Common myeloid progenitor, CD34-positive (primary cell): ENCODE results near the gene LAMP2.
A peak's percentile ranks its signal among the peaks of the same experiment; 100 is the strongest.

ENCODE experiments used
- CTCF ChIA-PET: fragments of 350-600 bp; sonication (Branson Sonifier 250); formaldehyde crosslinking; loops from one replicate; lab custom pipeline; 2021; ENCODE audit warnings: antibody characterized with exemption; lab: Charles Lee
- POLR2A ChIA-PET: fragments of 350-600 bp; sonication (Branson Sonifier 250); formaldehyde crosslinking; loops from one replicate; lab custom pipeline; 2021; ENCODE audit warnings: antibody characterized with exemption; lab: Charles Lee
- DNase-seq, 3 donors: peaks; one replicate each; pipeline versions ENCODE4 v3.0.0 to v3.0.0-alpha.2; 2013
- H3K27ac ChIP-seq, 2 experiments: 1 replicate in 1 of 2; 2 replicates in 1 of 2; pipeline ENCODE4 v1.7.0; 2013; ENCODE audit warnings: inconsistent platforms in 2 of 2, low read length in 2 of 2, mild to moderate bottlenecking in 2 of 2, low read depth in 1 of 2, moderate library complexity in 1 of 2; ENCODE audit not compliant: severe bottlenecking in 2 of 2, insufficient read depth in 1 of 2, poor library complexity in 1 of 2
- H3K27me3 ChIP-seq, 5 experiments: replicated peaks in 2 of 5; 1 replicate in 3 of 5; 2 replicates in 2 of 5; pipeline versions ENCODE4 v1.6.1 to v1.7.0; 2013; ENCODE audit warnings: low read length in 4 of 5, mild to moderate bottlenecking in 2 of 5, moderate library complexity in 2 of 5, inconsistent platforms in 1 of 5; ENCODE audit not compliant: insufficient read depth in 5 of 5, control insufficient read depth in 4 of 5
- H3K36me3 ChIP-seq, 4 experiments: 1 replicate in 2 of 4; 2 replicates in 2 of 4; pipeline versions ENCODE4 v1.6.1 to v1.7.0; 2013; ENCODE audit warnings: low read length in 3 of 4, control low read depth in 1 of 4, mild to moderate bottlenecking in 1 of 4; ENCODE audit not compliant: control insufficient read depth in 4 of 4, insufficient read depth in 4 of 4
- H3K4me1 ChIP-seq, 4 experiments: 1 replicate in 3 of 4; 2 replicates in 1 of 4; pipeline versions ENCODE4 v1.6.1 to v1.7.1; 2013; ENCODE audit warnings: low read length in 3 of 4, mild to moderate bottlenecking in 3 of 4, control low read depth in 1 of 4, inconsistent platforms in 1 of 4, moderate library complexity in 1 of 4; ENCODE audit not compliant: control insufficient read depth in 4 of 4, insufficient read depth in 4 of 4; ENCODE audit errors: control extremely low read depth in 1 of 4
- H3K4me3 ChIP-seq, 7 experiments: 1 replicate in 4 of 7; 2 replicates in 3 of 7; pipeline versions ENCODE4 v1.5.1 to v1.7.0; 2013; ENCODE audit warnings: mild to moderate bottlenecking in 7 of 7, low read length in 6 of 7, moderate library complexity in 6 of 7, inconsistent platforms in 2 of 7, low read depth in 2 of 7, control low read depth in 1 of 7; ENCODE audit not compliant: insufficient read depth in 4 of 7, control insufficient read depth in 1 of 7; ENCODE audit errors: extremely low read depth in 1 of 7
- H3K9me3 ChIP-seq, 5 experiments: 1 replicate in 4 of 5; 2 replicates in 1 of 5; pipeline versions ENCODE4 v1.6.1 to v1.7.1; 2013; ENCODE audit warnings: low read length in 4 of 5, mild to moderate bottlenecking in 2 of 5, inconsistent platforms in 1 of 5, low read depth in 1 of 5, moderate library complexity in 1 of 5; ENCODE audit not compliant: control insufficient read depth in 4 of 5, insufficient read depth in 2 of 5; ENCODE audit errors: control extremely low read depth in 1 of 5
- WGBS: methylation state at CpG from one replicate; pipeline ENCODE4 v1.1.5; 2013; ENCODE audit not compliant: insufficient coverage; 5-methylcytosine and 5-hydroxymethylcytosine counted together

Gene LAMP2

GRCh38 chrX:120463241-120463640 is 5.9 kb downstream of the LAMP2 start:
- H3K4me1 ChIP-seq, result peaks cover 30 to 75% (median 43%) of the 10 kb centered on the region in 4 experiments
- H3K27ac ChIP-seq, result peak overlapping the region in 1 of 2 experiments; percentile 52
- H3K36me3 ChIP-seq, result peaks cover 0 to 2% (median 0%) of the 10 kb centered on the region in 4 experiments
- ChIA-PET CTCF (interaction anchor here (1.3 to 3.5 kb wide), 4 partner anchors 9 to 23 kb away, joined by 5 to 16 read pairs (median 8); no protein-coding TSS in a partner anchor), POLR2A (interaction anchor here (0.6 kb wide), 1 partner anchor 21 kb away, joined by 3 read pairs; no protein-coding TSS in a partner anchor)
- DNase-seq, result peak in 2 of 3 donors; percentile 54 to 57
- H3K4me3 ChIP-seq, result peak overlapping the region in 2 of 7 experiments; percentile 12 to 42
- H3K27me3 ChIP-seq, result no peaks in the 10 kb centered on the region
- no CpG with 5 or more reads among the region's 1 CpG for whole genome bisulfite sequencing
- H3K9me3 ChIP-seq, result no peaks in the 10 kb centered on the region

- WGBS, result 20% methylated on average over 1 of the region's 2 CpGs
- H3K27ac ChIP-seq, result peak overlapping the region in 1 of 2 experiments; percentile 52
- CTCF ChIA-PET, result interaction anchor here (1.3 to 3.5 kb wide), 4 partner anchors 8 to 24 kb away, joined by 5 to 16 read pairs (median 8); no protein-coding TSS in a partner anchor
- no peaks in the 10 kb centered on the region for H3K9me3 ChIP-seq
- H3K27me3 ChIP-seq, result no peaks in the 10 kb centered on the region
- peak overlapping the region in 3 of 7 experiments; percentile 6 to 42 (median 29) for H3K4me3 ChIP-seq
- POLR2A ChIA-PET, result no interaction called here
- peaks cover 38 to 80% (median 50%) of the 10 kb centered on the region in 4 experiments for H3K4me1 ChIP-seq
- peaks cover 0 to 2% (median 0%) of the 10 kb centered on the region in 4 experiments for H3K36me3 ChIP-seq
- DNase-seq, result peak; percentile 50 to 91 (median 86)
These were observed 6.7 kb downstream of the LAMP2 start for GRCh38 chrX:120462370-120462769.

- peak overlapping the region in 1 of 2 experiments; percentile 56 for H3K27ac ChIP-seq
- CTCF ChIA-PET, result interaction anchor here (1.2 to 1.5 kb wide), 2 partner anchors 18 to 27 kb away, joined by 3 read pairs; no protein-coding TSS in a partner anchor
- no peak for DNase-seq
- peaks cover 0 to 12% (median 5%) of the 10 kb centered on the region in 4 experiments for H3K36me3 ChIP-seq
- no peak overlapping the region for H3K4me3 ChIP-seq
- H3K4me1 ChIP-seq, result peaks cover 42 to 77% (median 59%) of the 10 kb centered on the region in 4 experiments
- H3K27me3 ChIP-seq, result no peaks in the 10 kb centered on the region
- POLR2A ChIA-PET, result no interaction called here
- H3K9me3 ChIP-seq, result no peaks in the 10 kb centered on the region
These were observed 9.8 kb downstream of the LAMP2 start for GRCh38 chrX:120459309-120459708.

- Histone ChIP-seq H3K27ac (peak overlapping the region; percentile 21 to 56), H3K4me1 (peaks cover 31 to 63% (median 51%) of the 10 kb centered on the region in 4 experiments), H3K36me3 (peaks cover 0 to 18% (median 6%) of the 10 kb centered on the region in 4 experiments), H3K9me3 (no peaks in the 10 kb centered on the region), H3K4me3 (peak overlapping the region in 5 of 7 experiments; percentile 19 to 58 (median 34)), H3K27me3 (no peaks in the 10 kb centered on the region)
- 10% methylated on average over 2 of the region's 2 CpGs for WGBS
- DNase-seq, result peak; percentile 36 to 90 (median 85)
- ChIA-PET CTCF (interaction anchor here (0.9 to 3.2 kb wide), 4 partner anchors 11 to 77 kb away, joined by 3 to 9 read pairs (median 4); partner anchors contain the start of gene LAMP2), POLR2A (no interaction called here)
These were observed 11.3 kb downstream of the LAMP2 start for GRCh38 chrX:120457766-120458180.

- peak; percentile 61 to 94 (median 92) for DNase-seq
- ChIA-PET CTCF (interaction anchor here (0.6 to 3.2 kb wide), 6 partner anchors 8 to 76 kb away, joined by 3 to 9 read pairs (median 4); partner anchors contain the start of gene LAMP2), POLR2A (no interaction called here)
- Histone ChIP-seq H3K4me3 (peak overlapping the region in 5 of 7 experiments; percentile 19 to 58 (median 28)), H3K9me3 (no peaks in the 10 kb centered on the region), H3K27ac (peak overlapping the region; percentile 21 to 56), H3K4me1 (peaks cover 30 to 59% (median 47%) of the 10 kb centered on the region in 4 experiments), H3K36me3 (peaks cover 0 to 18% (median 6%) of the 10 kb centered on the region in 4 experiments), H3K27me3 (no peaks in the 10 kb centered on the region)
- 0% methylated on average over 3 of the region's 4 CpGs for WGBS
These were observed 12.1 kb downstream of the LAMP2 start for GRCh38 chrX:120456973-120457372.

- no peak for DNase-seq
- Histone ChIP-seq H3K36me3 (peaks cover 0 to 18% (median 7%) of the 10 kb centered on the region in 4 experiments), H3K4me3 (no peak overlapping the region), H3K27ac (no peak overlapping the region), H3K4me1 (peaks cover 21 to 39% (median 32%) of the 10 kb centered on the region in 4 experiments), H3K27me3 (no peaks in the 10 kb centered on the region), H3K9me3 (no peaks in the 10 kb centered on the region)
- WGBS, result 100% methylated on average over 1 of the region's 5 CpGs
- ChIA-PET CTCF (interaction anchor here (1.0 to 2.4 kb wide), 4 partner anchors 8 to 135 kb away, joined by 3 to 10 read pairs (median 4); partner anchors contain the start of gene LAMP2), POLR2A (no interaction called here)
These were observed 15.1 kb downstream of the LAMP2 start for GRCh38 chrX:120453985-120454384.

- DNase-seq, result peak; percentile 46 to 75 (median 72)
- H3K4me3 ChIP-seq, result no peak overlapping the region
- H3K27me3 ChIP-seq, result no peaks in the 10 kb centered on the region
- WGBS, result 11% methylated on average over 3 of the region's 3 CpGs
- H3K4me1 ChIP-seq, result peaks cover 3 to 20% (median 14%) of the 10 kb centered on the region in 4 experiments
- H3K9me3 ChIP-seq, result no peaks in the 10 kb centered on the region
- CTCF ChIA-PET, result interaction anchor here (0.7 to 4.2 kb wide), 20 partner anchors 8 to 1859 kb away, joined by 3 to 39 read pairs (median 6); partner anchors contain the start of gene LAMP2
- POLR2A ChIA-PET, result interaction anchor here (0.6 kb wide), 1 partner anchor 9 kb away, joined by 4 read pairs; no protein-coding TSS in a partner anchor
- no peak overlapping the region for H3K27ac ChIP-seq
- peaks cover 0 to 20% (median 12%) of the 10 kb centered on the region in 4 experiments for H3K36me3 ChIP-seq
These were observed 17.0 kb downstream of the LAMP2 start for GRCh38 chrX:120452131-120452530.
